Heart right ventricle (tissue), 16 donors: Measurements from ENCODE around the gene PSMB3. TPM values are rescaled to one million over a fixed set of nuclear protein-coding genes. Genes with fewer than 3 reads are reported as not detected.

Experiments
- ATAC-seq, 8 donors: fragments of 200-7000 bp; cut with Tn5 transposase; one replicate each; pipeline ENCODE4 v1.9.1; 2020; ENCODE audit warnings: mild to moderate bottlenecking in 8 of 8, moderate library complexity in 8 of 8, moderate number of reproducible peaks in 1 of 8
- DNase-seq, 2 donors: peaks; one replicate each; pipeline ENCODE4 v3.0.0-alpha.2; 2020
- H3K27ac ChIP-seq, 10 donors: fragments of 200-600 bp; sonication (generic) in 2 of 10; one replicate each; pipeline versions ENCODE4 v1.5.0 to v1.8.0; 2020 to 2022; ENCODE audit warnings: mild to moderate bottlenecking in 3 of 10
- H3K27me3 ChIP-seq, 7 donors: fragments of 200-600 bp; one replicate each; pipeline ENCODE4 v1.8.0; 2021 to 2022; ENCODE audit warnings: mild to moderate bottlenecking in 2 of 7
- H3K36me3 ChIP-seq, 9 donors: fragments of 200-600 bp; sonication (generic) in 1 of 9; one replicate each; pipeline versions ENCODE4 v1.5.0 to v1.8.0; 2020 to 2022; ENCODE audit warnings: mild to moderate bottlenecking in 2 of 9
- H3K4me1 ChIP-seq, 9 donors: fragments of 200-600 bp; sonication (generic) in 1 of 9; one replicate each; pipeline versions ENCODE4 v1.5.0 to v1.8.0; 2020 to 2022; ENCODE audit warnings: mild to moderate bottlenecking in 4 of 9
- H3K4me3 ChIP-seq, 10 donors: fragments of 200-600 bp; sonication (generic) in 2 of 10; one replicate each; pipeline versions ENCODE4 v1.5.0 to v1.8.0; 2020 to 2022; ENCODE audit warnings: mild to moderate bottlenecking in 7 of 10, moderate library complexity in 2 of 10
- H3K9me3 ChIP-seq, 11 donors: fragments of 200-600 bp in 10 of 11; sonication (generic) in 2 of 11; one replicate each; pipeline versions ENCODE4 v1.5.0 to v1.8.0; 2013 to 2022; ENCODE audit warnings: mild to moderate bottlenecking in 2 of 11, control low read depth in 1 of 11, moderate library complexity in 1 of 11
- CTCF ChIP-seq, 9 donors: fragments of 200-600 bp; sonication (generic) in 2 of 9; IDR thresholded peaks; one replicate each; pipeline versions ENCODE4 v1.5.0 to v1.8.0; 2021 to 2022; ENCODE audit warnings: antibody characterized with exemption in 9 of 9, mild to moderate bottlenecking in 5 of 9, moderate library complexity in 1 of 9
- WGBS, 2 donors: extraction: QIAGEN DNeasy Blood & Tissue Kit; methylation state at CpG; one replicate each; pipeline ENCODE4 v1.1.7; 2013; ENCODE audit warnings: inconsistent platforms in 1 of 2; 5-methylcytosine and 5-hydroxymethylcytosine counted together
- intact Hi-C, 10 donors: fragments of 100-400 bp; cut with DNase I; formaldehyde crosslinking; loops; one replicate each; pipeline versions ENCODE4 v1.11.1 to v1.14.2; 2022
- polyA plus RNA-seq, 2 donors: library from polyadenylated mRNA; stranded (reverse); fragments of 200-250 nt; gene quantifications; one replicate each; pipeline ENCODE4 v1.2.3, GENCODE V29; 2013
- total RNA-seq, 10 donors: library from RNA; stranded (reverse); fragmentation: NEBNext Ultra II Directional in 3 of 10; extraction: Animal tissue kit (Norgen Biotek cat#: 25700) in 3 of 10; gene quantifications; one replicate each; pipeline versions ENCODE4 v1.2.1 to v1.2.4, GENCODE V29; 2021 to 2023
- donor health status: Arrhythmogenic right ventricular cardiomyopathy.
- donor health status: ischemic (EF 13 %, LVEDD 7.1; RV severe dilation, severe dysfunction).
- donor health status: healthy with polysubstance abuse.
- donor health status: DM: no; HTN: yes; CAD: no.
- donor health status: DM: no; HTN: no; CAD: no.
- donor health status: ischemic (EF 25% LVEDD 6.9; RV normal size, moderate dysfunction).
- donor health status: ischemic (EF 25% LVEDD 5.7; RV mildly dilated, moderate dysfunction).
- donor health status: healthy.
- donor health status: DM: yes; HTN: yes; CAD: no.
- donor health status: Ischemic cardiomyopathy.
- donor health status: ischemic (EF 35%, LVEDD 5.7; RV mildly dilated, moderate dysfunction).
- donor health status: nonischemic (EF 11% LVEDD 7.7; RV severe dilation, severe dysfunction).
- donor health status: DM: yes; HTN: yes; CAD: no.
- donor health status: PGD.
- donor health status: ischemic (EF 29% LVEDD 5.4; RV normal size, mild dysfunction).
- donor health status: nonischemic (EF 23%, LVEDD 6.1; RV moderate dilation, normal function).

PSMB3 gene
- total and polyA plus RNA-seq, 12 donors: 148 to 379 (median 165) TPM

- intact Hi-C loops: loop anchor here in 3 of 10 donors (5.0 to 10.0 kb wide), 3 partner anchors 56 to 183 kb away; no protein-coding TSS in a partner anchor
- 92% methylated on average over 14 of the region's 14 CpGs for WGBS, 2 donors
- peaks cover 19 to 60% (median 45%) of the 10 kb centered on the region in 9 donors for H3K4me1 ChIP-seq
- no peak for ATAC-seq
- peaks cover 0 to 66% (median 21%) of the 10 kb centered on the region in 9 donors for H3K36me3 ChIP-seq
- H3K4me3 ChIP-seq: no peak overlapping the region
- no peaks in the 10 kb centered on the region for H3K9me3 ChIP-seq
- TF ChIP-seq CTCF (IDR thresholded peaks at IDR 0.05): no peak
- no peak overlapping the region for H3K27ac ChIP-seq
- no peak for DNase-seq
- no peaks in the 10 kb centered on the region for H3K27me3 ChIP-seq
Observed at GRCh38 chr17:38738007-38738662, 14.4 kb upstream of the PSMB3 start.

GRCh38 chr17:38738686-38739085, 13.9 kb upstream of the PSMB3 start:
- Histone ChIP-seq H3K27me3 (no peaks in the 10 kb centered on the region), H3K27ac (no peak overlapping the region), H3K4me1 (peaks cover 23 to 60% (median 46%) of the 10 kb centered on the region in 9 donors), H3K36me3 (peaks cover 0 to 60% (median 21%) of the 10 kb centered on the region in 9 donors), H3K9me3 (no peaks in the 10 kb centered on the region), H3K4me3 (no peak overlapping the region)
- WGBS, 2 donors: 94% methylated on average over 16 of the region's 16 CpGs
- no peak for ATAC-seq
- intact Hi-C loops: loop anchor here in 3 of 10 donors (5.0 to 10.0 kb wide), 3 partner anchors 56 to 184 kb away; no protein-coding TSS in a partner anchor
- no peak for DNase-seq
- no peak for TF ChIP-seq CTCF (IDR thresholded peaks at IDR 0.05)

- Histone ChIP-seq H3K36me3 (peaks cover 0 to 55% (median 21%) of the 10 kb centered on the region in 9 donors), H3K27ac (no peak overlapping the region), H3K4me1 (peaks cover 21 to 60% (median 47%) of the 10 kb centered on the region in 9 donors), H3K4me3 (no peak overlapping the region), H3K27me3 (no peaks in the 10 kb centered on the region), H3K9me3 (no peaks in the 10 kb centered on the region)
- DNase-seq: no peak
- no peak for TF ChIP-seq CTCF (IDR thresholded peaks at IDR 0.05)
- intact Hi-C loops: loop anchor here in 3 of 10 donors (5.0 to 10.0 kb wide), 3 partner anchors 57 to 185 kb away; no protein-coding TSS in a partner anchor
- no peak for ATAC-seq
- WGBS, 2 donors: 88 to 90% methylated on average over 14 of the region's 14 CpGs
Observed at GRCh38 chr17:38739305-38739704, 13.2 kb upstream of the PSMB3 start.

GRCh38 chr17:38740044-38740443, 12.5 kb upstream of the PSMB3 start:
- 90 to 92% methylated on average over 19 of the region's 19 CpGs for WGBS, 2 donors
- no peaks in the 10 kb centered on the region for H3K9me3 ChIP-seq
- no peak for DNase-seq
- no peak overlapping the region for H3K27ac ChIP-seq
- H3K4me3 ChIP-seq: no peak overlapping the region
- peaks cover 0 to 51% (median 21%) of the 10 kb centered on the region in 9 donors for H3K36me3 ChIP-seq
- no peak for ATAC-seq
- H3K27me3 ChIP-seq: no peaks in the 10 kb centered on the region
- intact Hi-C loops: loop anchor here in 1 of 10 donors (5.0 kb wide), 1 partner anchor 33 kb away; the partner anchor contains the start of gene MLLT6
- no peak for TF ChIP-seq CTCF (IDR thresholded peaks at IDR 0.05)
- peaks cover 18 to 60% (median 48%) of the 10 kb centered on the region in 9 donors for H3K4me1 ChIP-seq
